ENCODE data around the gene TRAPPC6A. TPM values are rescaled to one million over a fixed set of nuclear protein-coding genes. Genes with fewer than 3 reads are reported as not detected.

The TRAPPC6A gene
- total RNA-seq, 1 experiment from 2014 or later = 18.3 TPM

GRCh38 chr19:45130888-45131615 lies 47.0 kb downstream of the TRAPPC6A start:
- H2AFZ ChIP-seq (ENCODE audit: low read length) = no peak overlapping the region
- TF ChIP-seq CTCF (conservative IDR thresholded peaks at IDR 0.05; ENCODE audit: low read depth, low read length) = peak; percentile 56
- TF ChIP-seq EZH2 (IDR thresholded peaks at IDR 0.05; ENCODE audit: low read length, unreplicated experiment) = no peak
- H3F3A ChIP-seq (ENCODE audit: low read length, unreplicated experiment) = no peaks in the 10 kb centered on the region
- no peaks in the 10 kb centered on the region; the same call in 1 of the 2 replicates for H3K4me1 ChIP-seq (ENCODE audit: insufficient read depth, low read length)
- intact Hi-C loops (cut with micrococcal nuclease) = no loop called here
- H3K27ac ChIP-seq (ENCODE audit: low read length) = no peak overlapping the region
- CTCF ChIA-PET = interaction anchor here (0.6 kb wide), 2 partner anchors 39 to 178 kb away, joined by 4 to 10 read pairs; no protein-coding TSS in a partner anchor
- H3K9me3 ChIP-seq (ENCODE audit: low read length) = no peaks in the 10 kb centered on the region
- no TSS peak for BruUV-seq (replicated peaks)
- H4K20me1 ChIP-seq (ENCODE audit: low read length) = no peaks in the 10 kb centered on the region
- peak; percentile 58 for DNase-seq
- H3K4me3 ChIP-seq (ENCODE audit: low read length) = no peak overlapping the region
- POLR2A ChIA-PET (ENCODE audit: unreplicated experiment) = no interaction called here
- H3K27me3 ChIP-seq (ENCODE audit: low read length) = no peaks in the 10 kb centered on the region
- ATAC-seq = peak; percentile 77
- no peak overlapping the region for H3K9ac ChIP-seq (ENCODE audit: low read length)
- no peaks in the 10 kb centered on the region for H3K9me2 ChIP-seq (replicated peaks; ENCODE audit: low read length)
- peaks cover 10% of the 10 kb centered on the region for H3K79me2 ChIP-seq (ENCODE audit: low read length)
- H3K4me2 ChIP-seq (ENCODE audit: low read length) = no peak overlapping the region
- H3K36me3 ChIP-seq (ENCODE audit: low read depth, low read length) = no peaks in the 10 kb centered on the region

GRCh38 chr19:45130236-45130635 lies 47.8 kb downstream of the TRAPPC6A start:
- Histone ChIP-seq H4K20me1 (ENCODE audit: low read length) (no peaks in the 10 kb centered on the region), H3K9me3 (ENCODE audit: low read length) (no peaks in the 10 kb centered on the region), H3K9ac (ENCODE audit: low read length) (no peak overlapping the region), H3K4me2 (ENCODE audit: low read length) (no peak overlapping the region), H3K4me3 (ENCODE audit: low read length) (no peak overlapping the region), H2AFZ (ENCODE audit: low read length) (no peak overlapping the region), H3F3A (ENCODE audit: low read length, unreplicated experiment) (no peaks in the 10 kb centered on the region), H3K79me2 (ENCODE audit: low read length) (peaks cover 18% of the 10 kb centered on the region), H3K4me1 (ENCODE audit: insufficient read depth, low read length) (no peaks in the 10 kb centered on the region; the same call in 1 of the 2 replicates), H3K9me2 (replicated peaks; ENCODE audit: low read length) (no peaks in the 10 kb centered on the region), H3K36me3 (ENCODE audit: low read depth, low read length) (no peaks in the 10 kb centered on the region), H3K27me3 (ENCODE audit: low read length) (no peaks in the 10 kb centered on the region), H3K27ac (ENCODE audit: low read length) (no peak overlapping the region)
- intact Hi-C loops (cut with micrococcal nuclease) = no loop called here
- CTCF ChIA-PET = no interaction called here
- DNase-seq (no peak), ATAC-seq (no peak)
- no TSS peak for BruUV-seq (replicated peaks)
- TF ChIP-seq EZH2 (IDR thresholded peaks at IDR 0.05; ENCODE audit: low read length, unreplicated experiment) = no peak
- TF ChIP-seq EZH2phosphoT487 (IDR thresholded peaks at IDR 0.05; ENCODE audit: borderline replicate concordance, low read length) = no peak
- TF ChIP-seq CTCF (conservative IDR thresholded peaks at IDR 0.05; ENCODE audit: low read depth, low read length) = no peak
- POLR2A ChIA-PET (ENCODE audit: unreplicated experiment) = no interaction called here

GRCh38 chr19:45128806-45129205 lies 49.2 kb downstream of the TRAPPC6A start:
- Histone ChIP-seq H3K36me3 (ENCODE audit: low read depth, low read length) (no peaks in the 10 kb centered on the region), H3K79me2 (ENCODE audit: low read length) (peaks cover 31% of the 10 kb centered on the region), H3F3A (ENCODE audit: low read length, unreplicated experiment) (peaks cover 2% of the 10 kb centered on the region), H3K4me3 (ENCODE audit: low read length) (no peak overlapping the region), H3K4me2 (ENCODE audit: low read length) (no peak overlapping the region), H3K4me1 (ENCODE audit: insufficient read depth, low read length) (peaks cover 8% of the 10 kb centered on the region), H2AFZ (ENCODE audit: low read length) (no peak overlapping the region), H3K9me2 (replicated peaks; ENCODE audit: low read length) (no peaks in the 10 kb centered on the region), H3K27ac (ENCODE audit: low read length) (no peak overlapping the region), H3K9me3 (ENCODE audit: low read length) (no peaks in the 10 kb centered on the region), H4K20me1 (ENCODE audit: low read length) (no peaks in the 10 kb centered on the region; the same call in 1 of the 2 replicates), H3K9ac (ENCODE audit: low read length) (no peak overlapping the region), H3K27me3 (ENCODE audit: low read length) (no peaks in the 10 kb centered on the region)
- intact Hi-C loops (cut with micrococcal nuclease) = loop anchor here (5.0 kb wide), 1 partner anchor 37 kb away; the partner anchor contains the start of gene PPP1R37
- CTCF ChIA-PET = no interaction called here
- POLR2A ChIA-PET (ENCODE audit: unreplicated experiment) = no interaction called here
- DNase-seq (no peak), ATAC-seq (no peak)
- no TSS peak for BruUV-seq (replicated peaks)
- TF ChIP-seq CTCF (conservative IDR thresholded peaks at IDR 0.05; ENCODE audit: low read depth, low read length) = no peak
- TF ChIP-seq EZH2phosphoT487 (IDR thresholded peaks at IDR 0.05; ENCODE audit: borderline replicate concordance, low read length) = no peak
